ENCODE results near the gene THAP11.
"Not testable (repeated sequence)": the region's sequence is repeated elsewhere in the genome, so short reads cannot be mapped to it uniquely, and the experiment has no call there.

THAP11 gene

GRCh38 chr16:67837190-67837589 lies 4.9 kb upstream of the THAP11 start:
- not testable (repeated sequence) for DNase-seq

- no peak for DNase-seq
Observed at GRCh38 chr16:67837811-67838210, 4.3 kb upstream of the THAP11 start.

DNA sequence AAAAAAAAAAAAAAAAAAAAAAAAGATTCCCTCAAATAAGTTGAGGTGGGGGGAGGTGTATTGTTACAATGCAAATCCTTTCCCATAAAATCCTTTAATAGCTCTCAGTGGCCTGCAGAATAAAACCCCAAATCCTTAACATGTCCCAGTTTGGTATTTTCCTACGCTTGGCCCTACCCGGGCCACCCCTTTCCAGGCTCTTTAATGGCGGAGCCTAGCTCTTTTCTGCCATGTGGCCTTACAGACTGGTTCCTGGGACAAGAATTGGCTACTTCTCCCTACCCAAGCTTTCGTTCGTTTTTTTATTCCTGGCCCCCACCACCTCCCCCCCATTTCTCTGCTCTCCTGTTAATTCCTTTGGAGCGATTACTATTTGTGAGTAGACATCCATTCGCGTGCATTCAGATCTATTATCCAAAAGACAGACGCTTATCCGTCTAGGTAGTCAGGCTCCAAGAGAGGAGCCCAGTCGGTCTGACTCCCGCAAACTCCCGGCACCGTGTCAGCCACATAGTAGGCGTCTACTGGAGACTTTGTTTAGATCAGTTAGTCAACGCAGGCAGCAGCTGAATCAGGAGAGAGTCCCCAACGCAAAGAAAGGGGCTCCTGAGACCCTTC lies 813 bp upstream of the THAP11 start:
- DNase-seq = no peak

DNA sequence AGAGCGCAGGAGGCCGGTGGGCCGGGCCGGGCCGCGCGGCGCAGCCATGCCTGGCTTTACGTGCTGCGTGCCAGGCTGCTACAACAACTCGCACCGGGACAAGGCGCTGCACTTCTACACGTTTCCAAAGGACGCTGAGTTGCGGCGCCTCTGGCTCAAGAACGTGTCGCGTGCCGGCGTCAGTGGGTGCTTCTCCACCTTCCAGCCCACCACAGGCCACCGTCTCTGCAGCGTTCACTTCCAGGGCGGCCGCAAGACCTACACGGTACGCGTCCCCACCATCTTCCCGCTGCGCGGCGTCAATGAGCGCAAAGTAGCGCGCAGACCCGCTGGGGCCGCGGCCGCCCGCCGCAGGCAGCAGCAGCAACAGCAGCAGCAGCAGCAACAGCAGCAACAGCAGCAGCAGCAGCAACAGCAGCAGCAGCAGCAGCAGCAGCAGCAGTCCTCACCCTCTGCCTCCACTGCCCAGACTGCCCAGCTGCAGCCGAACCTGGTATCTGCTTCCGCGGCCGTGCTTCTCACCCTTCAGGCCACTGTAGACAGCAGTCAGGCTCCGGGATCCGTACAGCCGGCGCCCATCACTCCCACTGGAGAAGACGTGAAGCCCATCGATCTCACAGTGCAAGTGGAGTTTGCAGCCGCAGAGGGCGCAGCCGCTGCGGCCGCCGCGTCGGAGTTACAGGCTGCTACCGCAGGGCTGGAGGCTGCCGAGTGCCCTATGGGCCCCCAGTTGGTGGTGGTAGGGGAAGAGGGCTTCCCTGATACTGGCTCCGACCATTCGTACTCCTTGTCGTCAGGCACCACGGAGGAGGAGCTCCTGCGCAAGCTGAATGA lies 606 bp downstream of the THAP11 start:
- peak; percentile 68 for DNase-seq

- no peak for DNase-seq
Observed at GRCh38 chr16:67843343-67843765, 1.2 kb downstream of the THAP11 start.

DNA sequence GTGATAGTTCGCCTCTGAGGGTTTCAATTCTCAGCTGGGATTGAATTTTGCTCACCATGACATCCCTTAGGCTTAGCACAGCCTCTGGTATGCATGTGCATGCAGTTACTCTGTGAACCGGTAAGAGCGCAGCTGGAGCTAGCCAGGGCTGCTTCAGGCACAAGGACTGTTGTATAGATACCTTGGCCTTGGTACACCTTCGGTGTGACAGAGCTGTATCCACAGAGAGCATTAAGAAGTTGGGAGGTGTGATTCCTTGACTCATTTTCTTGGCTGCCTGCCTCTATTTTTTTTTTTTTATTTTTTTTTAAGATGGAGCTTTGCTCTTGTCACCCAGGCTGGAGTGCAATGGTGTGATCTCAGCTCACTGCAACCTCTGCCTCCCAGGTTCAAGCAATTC lies 2.4 kb downstream of the THAP11 start:
- DNase-seq = no peak

DNA sequence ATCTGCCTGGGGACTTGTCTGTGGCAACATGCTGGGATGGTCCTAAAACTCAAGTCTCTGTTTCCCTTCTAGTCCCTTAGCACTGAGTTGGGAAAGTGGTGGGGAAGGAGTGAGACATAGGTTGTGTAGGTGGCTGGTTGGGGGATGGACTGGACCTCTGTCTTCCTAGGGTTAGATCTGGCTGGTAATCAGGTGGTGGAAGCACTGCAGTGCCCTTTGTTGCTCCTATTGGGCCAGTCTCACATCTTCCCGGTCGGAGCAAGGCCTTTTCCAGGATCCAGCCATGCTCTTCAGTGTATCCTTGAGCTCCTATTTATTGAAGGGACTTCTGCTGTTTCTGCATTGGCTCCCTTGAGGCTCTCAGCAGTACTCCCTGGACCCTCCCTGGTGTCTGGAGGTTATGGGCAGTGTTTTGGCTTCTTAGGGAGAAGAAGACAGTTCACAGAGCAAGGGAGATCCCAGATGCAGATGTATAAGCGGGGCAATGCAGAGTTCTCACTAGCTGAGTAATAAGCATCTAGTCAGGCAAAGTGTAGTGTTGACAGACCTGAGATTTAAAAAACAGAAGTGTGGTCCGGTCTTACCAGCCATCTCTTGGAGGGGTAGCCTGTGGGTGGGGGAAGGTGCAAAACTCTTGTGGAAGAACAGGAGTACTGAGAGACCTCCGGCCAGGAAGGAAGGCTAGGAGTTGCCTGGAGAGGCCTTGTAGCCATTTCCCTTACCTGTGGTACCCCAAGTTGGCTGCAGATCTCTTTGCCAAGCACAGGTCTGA lies 3.4 kb downstream of the THAP11 start:
- no peak for DNase-seq

DNA sequence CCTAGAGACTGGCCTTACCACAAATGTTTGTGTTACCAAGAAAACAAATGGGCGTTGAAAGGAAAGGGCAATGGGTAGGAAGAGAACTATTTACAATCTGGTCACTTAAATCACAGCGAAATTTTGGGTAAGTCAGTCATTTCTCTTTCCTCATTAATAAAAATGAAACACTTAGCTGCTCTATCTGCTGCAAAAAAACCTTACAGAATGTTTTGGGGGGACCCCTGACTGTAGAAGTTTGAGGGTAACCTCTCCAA lies 3.9 kb downstream of the THAP11 start:
- DNase-seq = no peak

GRCh38 chr16:67846320-67847063 lies 4.4 kb downstream of the THAP11 start, which contains the start of gene NUTF2:
Gene NUTF2 (plus strand): TSS chr16:67846933. CDS start chr16:67865131, 18,198 bp downstream.
- peak; percentile 96 for DNase-seq

DNA sequence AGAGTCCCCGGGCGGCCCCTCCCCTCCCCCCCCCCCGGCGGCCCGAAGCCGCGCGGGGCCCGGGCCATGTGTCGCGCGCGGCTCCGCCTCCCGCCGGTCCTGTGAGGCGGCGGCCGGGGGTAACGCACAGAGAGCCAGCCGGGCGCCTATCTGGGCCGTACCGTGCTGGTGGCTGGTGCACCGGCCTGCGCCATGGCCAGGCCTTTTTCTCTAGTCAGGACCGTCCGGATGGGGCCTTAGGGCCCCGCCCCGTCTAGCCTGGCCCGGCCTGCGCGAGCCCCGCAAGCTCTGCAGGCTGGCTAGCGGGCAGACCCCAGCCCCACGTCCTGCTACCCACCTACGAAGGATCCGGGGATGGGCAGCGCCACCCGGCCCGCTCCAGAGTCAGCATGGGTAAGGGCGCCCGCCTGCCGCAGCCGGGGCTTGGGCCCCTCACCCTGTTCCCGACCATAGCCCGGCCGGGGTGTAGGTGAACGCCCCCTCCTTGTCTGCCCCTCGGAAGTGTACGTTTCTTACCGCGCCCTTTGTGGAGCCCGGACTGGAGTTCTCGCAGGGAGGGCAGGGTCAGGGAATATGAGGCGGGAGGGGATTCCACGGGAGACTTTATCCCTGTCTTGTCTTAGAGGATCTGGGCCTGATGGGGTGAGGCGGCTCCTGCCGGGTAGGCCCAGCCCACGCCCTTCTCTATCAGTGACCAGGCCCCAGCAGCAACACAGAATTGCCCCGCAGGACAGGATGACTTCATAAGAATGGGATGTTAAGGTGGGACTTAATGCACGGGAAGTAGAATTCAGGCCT lies 5.1 kb downstream of the THAP11 start, which contains the start of gene CENPT:
TSS of gene CENPT (minus strand) at position 630 of the 798 bp plus-strand sequence. CDS start 13,834 bp downstream, outside the sequence.
- peak; percentile 23 for DNase-seq

DNA sequence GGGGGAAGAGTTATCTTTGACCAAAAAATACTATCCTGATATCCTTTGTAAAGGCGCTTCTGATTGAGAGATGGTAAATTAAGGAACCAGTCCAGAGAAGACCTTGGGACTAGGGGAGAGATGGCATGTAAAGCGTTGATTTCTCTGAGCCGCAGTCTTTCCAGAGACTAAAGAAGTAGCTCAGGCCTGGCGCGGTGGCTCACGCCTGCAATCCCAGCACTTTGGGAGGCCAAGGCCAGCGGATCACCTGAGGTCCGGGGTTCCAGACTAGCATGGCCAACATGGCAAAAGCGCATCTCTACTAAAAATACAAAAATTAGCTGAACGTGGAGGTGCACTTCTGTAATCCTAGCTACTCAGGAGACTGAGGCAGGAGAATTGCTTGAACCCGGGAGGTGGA lies 6.0 kb downstream of the THAP11 start:
- no peak for DNase-seq

DNA sequence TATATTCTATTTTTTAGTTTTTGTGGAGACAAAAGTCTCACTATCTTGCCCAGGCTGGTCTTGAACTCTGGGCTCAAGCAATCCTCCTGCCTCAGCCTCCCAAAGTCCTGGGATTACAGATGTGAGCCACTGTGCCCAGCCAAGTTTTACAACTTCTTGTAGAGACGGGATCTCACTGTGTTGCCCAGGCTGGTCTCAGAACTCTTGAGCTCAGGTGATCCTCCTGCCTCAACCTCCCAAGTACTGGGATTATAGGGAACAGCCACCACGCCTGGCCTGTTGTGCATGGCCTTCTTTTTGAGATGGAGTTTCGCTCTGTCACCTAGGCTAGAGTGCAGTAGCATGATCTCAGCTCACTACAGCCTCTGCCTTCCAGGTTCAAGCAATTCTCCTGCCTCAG lies 11.6 kb downstream of the THAP11 start:
- no peak for DNase-seq

GRCh38 chr16:67855789-67856188 lies 13.7 kb downstream of the THAP11 start:
- DNase-seq = no peak

DNA sequence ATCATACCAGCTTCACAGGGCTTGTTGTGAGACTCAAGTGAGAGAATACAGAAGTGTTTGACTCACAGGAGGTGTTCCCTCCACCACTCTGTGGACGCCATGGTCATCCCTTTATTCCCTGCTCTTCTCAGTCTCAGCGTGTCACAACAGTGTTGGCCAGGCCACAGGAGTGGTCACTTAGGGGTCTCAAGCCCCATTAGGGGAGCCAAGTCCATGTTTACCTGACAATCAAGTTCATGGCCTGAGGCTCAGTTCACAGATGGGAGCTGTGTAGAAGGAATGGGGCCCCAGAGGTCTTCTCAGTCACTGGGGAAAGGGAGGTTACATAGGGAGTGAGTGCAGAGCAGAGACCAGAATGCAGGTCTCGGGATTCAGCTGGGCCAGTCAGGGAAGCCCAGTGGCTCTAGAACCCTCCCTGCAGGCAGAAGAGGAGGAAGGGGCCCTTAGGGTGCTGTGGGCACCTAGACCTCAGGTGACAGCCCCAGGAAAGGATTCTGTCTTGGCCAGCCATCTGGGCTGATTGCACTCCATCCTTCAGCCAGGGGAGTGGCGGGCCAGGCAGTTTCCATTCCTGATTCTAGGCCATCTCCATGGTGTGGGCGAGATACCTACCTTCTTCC lies 14.9 kb downstream of the THAP11 start:
- no peak for DNase-seq

- DNase-seq = peak; percentile 46
Observed at GRCh38 chr16:67857547-67858233, 15.6 kb downstream of the THAP11 start.

DNA sequence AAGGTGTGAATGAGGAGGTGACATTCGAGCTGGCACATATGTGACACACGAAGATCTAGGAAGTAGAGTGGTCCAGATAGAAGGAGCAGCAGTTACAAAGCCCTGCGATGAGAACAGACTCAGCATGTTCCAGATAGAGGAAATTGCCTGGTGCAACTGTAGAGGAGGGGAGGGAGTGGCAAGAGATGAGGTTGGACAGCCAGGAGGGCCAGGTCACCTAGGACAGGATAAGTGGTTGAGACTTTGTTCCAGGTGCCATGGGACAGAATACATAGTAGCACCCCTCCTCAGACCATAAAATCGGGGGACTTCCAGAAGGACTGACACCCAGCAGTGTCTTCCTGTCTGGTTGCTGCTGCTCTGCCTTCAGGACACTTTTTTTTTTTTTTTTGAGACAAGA lies 16.4 kb downstream of the THAP11 start:
- DNase-seq = no peak

GRCh38 chr16:67860589-67861398 lies 18.7 kb downstream of the THAP11 start:
- DNase-seq = no peak

- DNase-seq = no peak
Observed at GRCh38 chr16:67861877-67862276, 19.8 kb downstream of the THAP11 start.

DNA sequence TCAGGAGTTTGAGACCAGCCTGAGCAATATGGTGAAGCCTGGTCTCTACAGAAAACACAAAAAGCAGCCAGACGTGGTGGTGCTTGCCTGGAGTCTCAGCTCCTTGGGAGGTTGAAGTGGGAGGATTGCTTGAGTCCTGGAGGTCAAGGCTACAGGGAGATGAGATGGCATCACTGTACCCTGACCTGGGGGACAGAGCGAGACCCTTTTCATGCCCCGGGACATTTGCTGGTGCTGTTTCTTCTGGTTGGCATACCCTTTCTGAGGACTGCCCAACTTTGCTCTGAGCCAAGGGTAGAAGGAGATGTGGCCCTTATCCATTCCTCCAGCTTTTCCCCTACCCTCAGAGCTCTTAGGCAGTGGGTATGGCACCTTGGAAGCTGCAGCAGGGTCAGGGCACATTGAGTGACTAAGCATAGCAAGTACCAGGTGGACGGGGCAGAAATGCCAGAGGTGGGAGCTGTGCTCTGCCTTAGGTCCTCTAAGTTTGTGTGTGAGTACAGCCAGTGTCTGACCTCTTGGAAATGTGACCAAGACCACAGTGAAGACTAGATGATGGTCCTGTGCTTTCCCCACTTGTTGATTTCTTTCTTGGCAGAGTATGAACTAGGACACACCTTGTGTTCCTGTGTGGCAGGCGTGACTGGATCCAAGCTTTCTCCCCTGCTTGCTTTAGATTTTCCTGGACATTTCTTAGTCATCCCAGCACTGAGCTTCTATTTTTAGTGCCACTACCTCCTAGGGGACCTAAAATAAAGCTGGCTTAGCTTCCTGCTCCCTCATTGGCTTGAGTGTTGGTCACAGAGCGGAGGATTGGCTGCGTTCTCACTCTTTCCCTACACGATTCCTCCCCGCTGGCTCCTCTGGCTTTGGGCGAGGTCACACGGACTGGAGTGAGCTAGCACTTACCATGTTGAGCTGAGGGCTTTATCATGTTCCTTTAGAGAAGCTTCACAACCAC lies 20.8 kb downstream of the THAP11 start:
- no peak for DNase-seq
